CD4-positive, alpha-beta memory T cell (primary cell): ENCODE measurements around the gene SYT1. TPM values are rescaled to one million over a fixed set of nuclear protein-coding genes. Genes with fewer than 3 reads are reported as not detected.

Experiments
- CTCF ChIA-PET: fragments of 350-600 bp; sonication (Branson Sonifier 250); formaldehyde crosslinking; loops from one replicate; lab custom pipeline; 2021; ENCODE audit warnings: inconsistent platforms; ENCODE audit not compliant: partially characterized antibody; lab: Charles Lee
- POLR2A ChIA-PET: fragments of 350-600 bp; sonication (Branson Sonifier 250); formaldehyde crosslinking; loops from one replicate; lab custom pipeline; 2021; ENCODE audit not compliant: partially characterized antibody; lab: Charles Lee
- DNase-seq, 5 donors: peaks; one replicate each; pipeline versions ENCODE4 v3.0.0 to v3.0.0-alpha.2; 2020 to 2022; ENCODE audit warnings: mixed read lengths in 1 of 5
- H3K27ac ChIP-seq: one replicate; pipeline ENCODE4 v1.7.0; 2013; ENCODE audit warnings: low read depth, low read length
- H3K27me3 ChIP-seq: 2 replicates; pipeline ENCODE4 v1.7.0; 2013; ENCODE audit warnings: mild to moderate bottlenecking, low read length, moderate library complexity; ENCODE audit not compliant: insufficient read depth
- H3K36me3 ChIP-seq: 2 replicates; pipeline ENCODE4 v1.7.0; 2013; ENCODE audit warnings: mild to moderate bottlenecking, low read length, moderate library complexity; ENCODE audit not compliant: insufficient read depth
- H3K4me1 ChIP-seq: 2 replicates; pipeline ENCODE4 v1.7.0; 2013; ENCODE audit warnings: mild to moderate bottlenecking, low read length, moderate library complexity; ENCODE audit not compliant: insufficient read depth
- H3K4me3 ChIP-seq, 2 donors: one replicate each; pipeline ENCODE4 v1.7.0; 2013; ENCODE audit warnings: low read length in 2 of 2, mild to moderate bottlenecking in 1 of 2
- H3K9me3 ChIP-seq, 2 donors: one replicate each; pipeline ENCODE4 v1.7.0; 2013; ENCODE audit warnings: low read length in 2 of 2, control low read depth in 1 of 2; ENCODE audit not compliant: control insufficient read depth in 1 of 2
- H3K27ac Mint-ChIP-seq, 7 donors: one replicate each; pipeline ENCODE4 v1.8.0; 2020 to 2021; ENCODE audit warnings: mixed read lengths in 7 of 7, mild to moderate bottlenecking in 6 of 7, inconsistent platforms in 3 of 7, moderate library complexity in 3 of 7
- H3K27me3 Mint-ChIP-seq, 2 donors: one replicate each; pipeline ENCODE4 v1.8.0; 2020 to 2021; ENCODE audit warnings: mixed read lengths in 2 of 2
- H3K36me3 Mint-ChIP-seq, 2 donors: one replicate each; pipeline ENCODE4 v1.8.0; 2020 to 2021; ENCODE audit warnings: mixed read lengths in 2 of 2, inconsistent platforms in 1 of 2, mild to moderate bottlenecking in 1 of 2
- H3K4me1 Mint-ChIP-seq, 4 donors: one replicate each; pipeline ENCODE4 v1.8.0; 2020 to 2021; ENCODE audit warnings: mixed read lengths in 4 of 4, mild to moderate bottlenecking in 1 of 4
- H3K4me3 Mint-ChIP-seq, 8 donors: one replicate each; pipeline ENCODE4 v1.8.0; 2020 to 2021; ENCODE audit warnings: mixed read lengths in 8 of 8, mild to moderate bottlenecking in 7 of 8, moderate library complexity in 6 of 8, inconsistent platforms in 3 of 8
- H3K9me3 Mint-ChIP-seq, 8 donors: one replicate each; pipeline ENCODE4 v1.8.0; 2020 to 2021; ENCODE audit warnings: mixed read lengths in 8 of 8, mild to moderate bottlenecking in 5 of 8, inconsistent platforms in 3 of 8, moderate library complexity in 1 of 8
- intact Hi-C: fragments of 100-400 bp; cut with micrococcal nuclease; formaldehyde crosslinking; loops from one replicate; pipeline ENCODE4 v1.15.1; 2023
- polyA plus RNA-seq, 2 donors: library from polyadenylated mRNA; unstranded; fragments of 300-500 nt; fragmentation: Illumina TruSeq; gene quantifications; one replicate each; pipeline ENCODE4 v1.2.3, GENCODE V29; 2021
- total RNA-seq, 2 experiments: library from RNA; stranded (reverse); gene quantifications; one replicate each; pipeline ENCODE4 v1.2.3, GENCODE V29; 2021

SYT1 gene
- total and polyA plus RNA-seq, 4 experiments from 2014 or later = not detected

DNA sequence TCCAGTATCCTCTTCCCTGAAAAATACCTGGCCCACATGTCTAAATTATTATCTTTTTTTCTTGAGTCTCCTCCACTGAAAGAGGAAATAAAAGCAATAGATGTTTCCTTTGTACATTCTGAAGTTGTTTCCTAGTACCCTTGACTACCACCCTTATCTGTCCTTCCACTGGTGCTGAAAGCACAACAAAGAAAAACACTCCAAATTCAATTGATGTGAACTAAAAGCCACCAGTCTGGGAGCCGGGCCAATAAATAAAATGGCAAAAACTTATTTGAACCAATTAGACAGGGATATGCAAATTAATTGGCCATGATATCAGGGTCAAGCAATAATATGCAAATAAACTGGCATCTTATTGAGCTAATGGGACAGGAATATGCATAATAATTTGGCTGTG lies 495.7 kb downstream of the SYT1 start:
- intact Hi-C loops = no loop called here
- H3K27me3 ChIP-seq = no peaks in the 10 kb centered on the region
- H3K4me1 Mint-ChIP-seq = no peaks in the 10 kb centered on the region
- no peaks in the 10 kb centered on the region for H3K4me1 ChIP-seq
- ChIA-PET POLR2A (no interaction called here), CTCF (no interaction called here)
- no peak overlapping the region for H3K27ac ChIP-seq
- H3K9me3 ChIP-seq = no peaks in the 10 kb centered on the region
- H3K4me3 ChIP-seq = no peak overlapping the region
- H3K36me3 Mint-ChIP-seq = no peaks in the 10 kb centered on the region
- H3K4me3 Mint-ChIP-seq = no peak overlapping the region
- DNase-seq = no peak
- no peaks in the 10 kb centered on the region for H3K36me3 ChIP-seq
- H3K9me3 Mint-ChIP-seq = peaks cover 0 to 3% (median 0%) of the 10 kb centered on the region in 8 donors
- no peak overlapping the region for H3K27ac Mint-ChIP-seq
- no peaks in the 10 kb centered on the region for H3K27me3 Mint-ChIP-seq

DNA sequence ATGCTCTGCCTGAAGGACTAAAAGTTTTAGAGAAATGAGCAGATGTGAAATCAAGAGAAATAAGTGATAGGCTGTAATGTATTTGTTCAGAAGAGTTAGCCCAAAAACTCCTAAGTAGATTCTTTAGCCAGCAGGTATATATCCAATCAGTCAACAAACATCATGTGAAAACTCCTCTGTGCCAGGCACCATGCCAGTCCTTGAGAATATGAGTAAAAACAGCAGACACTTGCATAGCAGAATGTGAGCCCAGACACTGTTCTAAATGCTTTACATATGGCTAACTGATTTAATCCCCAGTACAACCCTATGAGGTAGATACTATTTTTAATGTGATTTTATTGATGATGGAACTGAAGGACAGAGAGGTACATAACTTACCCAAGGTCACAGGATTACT lies 496.4 kb downstream of the SYT1 start:
- H3K27ac Mint-ChIP-seq = no peak overlapping the region
- no peaks in the 10 kb centered on the region for H3K36me3 ChIP-seq
- no peaks in the 10 kb centered on the region for H3K4me1 ChIP-seq
- no peak overlapping the region for H3K4me3 Mint-ChIP-seq
- CTCF ChIA-PET = interaction anchor here (1.8 kb wide), 1 partner anchor 76 kb away, joined by 3 read pairs; no protein-coding TSS in a partner anchor
- H3K36me3 Mint-ChIP-seq = no peaks in the 10 kb centered on the region
- POLR2A ChIA-PET = no interaction called here
- no peaks in the 10 kb centered on the region for H3K9me3 ChIP-seq
- no peaks in the 10 kb centered on the region for H3K4me1 Mint-ChIP-seq
- H3K9me3 Mint-ChIP-seq = peaks cover 0 to 3% (median 0%) of the 10 kb centered on the region in 8 donors
- intact Hi-C loops = no loop called here
- no peak overlapping the region for H3K4me3 ChIP-seq
- no peaks in the 10 kb centered on the region for H3K27me3 ChIP-seq
- DNase-seq = no peak
- H3K27ac ChIP-seq = no peak overlapping the region
- H3K27me3 Mint-ChIP-seq = no peaks in the 10 kb centered on the region

- Mint-ChIP-seq H3K27ac (no peak overlapping the region), H3K4me3 (no peak overlapping the region), H3K9me3 (peaks cover 0 to 3% (median 0%) of the 10 kb centered on the region in 8 donors), H3K27me3 (no peaks in the 10 kb centered on the region), H3K36me3 (no peaks in the 10 kb centered on the region), H3K4me1 (no peaks in the 10 kb centered on the region)
- no peak for DNase-seq
- Histone ChIP-seq H3K4me1 (no peaks in the 10 kb centered on the region), H3K27me3 (no peaks in the 10 kb centered on the region), H3K9me3 (no peaks in the 10 kb centered on the region), H3K27ac (no peak overlapping the region), H3K4me3 (no peak overlapping the region), H3K36me3 (no peaks in the 10 kb centered on the region)
- ChIA-PET CTCF (no interaction called here), POLR2A (no interaction called here)
- intact Hi-C loops = no loop called here
These were observed 499.6 kb downstream of the SYT1 start for GRCh38 chr12:79364197-79364596.

DNA sequence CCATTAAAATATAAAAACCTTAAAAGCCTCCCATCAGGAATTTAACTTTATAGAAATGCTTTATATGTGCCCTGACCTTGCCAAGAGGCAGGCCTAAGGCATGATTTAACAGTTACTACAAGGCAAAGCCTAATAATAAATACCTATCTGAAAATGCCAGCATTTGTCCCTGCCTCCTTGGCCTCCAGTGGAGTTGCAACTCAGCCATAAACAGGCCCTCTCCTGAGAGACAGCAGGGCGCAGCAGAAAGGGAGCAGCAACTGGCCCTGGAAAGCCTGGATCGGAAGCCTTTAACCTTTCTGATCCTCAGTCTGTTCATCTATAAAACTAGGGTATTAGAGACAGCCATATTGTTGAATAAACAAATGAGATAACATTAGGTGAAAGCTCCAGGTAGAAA lies 501.8 kb downstream of the SYT1 start:
- DNase-seq = no peak
- Histone ChIP-seq H3K27me3 (no peaks in the 10 kb centered on the region), H3K4me3 (no peak overlapping the region), H3K36me3 (no peaks in the 10 kb centered on the region), H3K9me3 (no peaks in the 10 kb centered on the region), H3K27ac (no peak overlapping the region), H3K4me1 (no peaks in the 10 kb centered on the region)
- Mint-ChIP-seq H3K27ac (no peak overlapping the region), H3K9me3 (peaks cover 0 to 4% (median 0%) of the 10 kb centered on the region in 8 donors), H3K36me3 (no peaks in the 10 kb centered on the region), H3K27me3 (no peaks in the 10 kb centered on the region), H3K4me3 (no peak overlapping the region), H3K4me1 (no peaks in the 10 kb centered on the region)
- POLR2A ChIA-PET = no interaction called here
- CTCF ChIA-PET = no interaction called here
- intact Hi-C loops = no loop called here

DNA sequence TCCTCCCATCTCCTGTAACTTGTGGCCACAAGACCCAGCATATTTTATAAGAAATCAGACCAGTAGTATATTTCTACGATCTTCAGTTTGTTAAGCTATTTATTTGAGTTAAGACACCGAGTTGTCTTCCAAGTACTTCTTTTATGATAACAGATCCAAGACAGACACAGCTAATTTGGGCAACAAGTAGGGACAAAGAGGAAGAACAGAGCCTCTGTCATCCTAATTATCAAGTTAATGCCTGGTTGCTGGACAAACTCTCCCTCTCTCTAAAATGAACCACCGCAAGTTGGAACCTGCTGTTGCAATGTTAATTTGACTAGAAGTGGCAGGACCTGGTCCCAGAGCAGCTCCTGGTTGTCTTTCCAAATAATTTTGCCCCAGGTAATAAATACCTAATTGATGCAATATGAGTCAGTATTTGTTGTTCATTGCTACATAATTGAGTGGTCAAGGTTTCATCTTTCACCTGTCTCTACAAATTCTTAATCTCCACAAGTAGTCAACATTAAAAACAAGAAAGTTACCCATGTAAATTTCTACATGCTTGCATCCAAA lies 502.5 kb downstream of the SYT1 start:
- no peak overlapping the region for H3K27ac Mint-ChIP-seq
- Histone ChIP-seq H3K27me3 (no peaks in the 10 kb centered on the region), H3K4me3 (no peak overlapping the region), H3K36me3 (no peaks in the 10 kb centered on the region), H3K27ac (no peak overlapping the region), H3K9me3 (no peaks in the 10 kb centered on the region), H3K4me1 (no peaks in the 10 kb centered on the region)
- H3K4me1 Mint-ChIP-seq = no peaks in the 10 kb centered on the region
- intact Hi-C loops = no loop called here
- H3K27me3 Mint-ChIP-seq = no peaks in the 10 kb centered on the region
- ChIA-PET POLR2A (no interaction called here), CTCF (no interaction called here)
- no peak for DNase-seq
- H3K36me3 Mint-ChIP-seq = no peaks in the 10 kb centered on the region
- H3K9me3 Mint-ChIP-seq = peaks cover 0 to 4% (median 0%) of the 10 kb centered on the region in 8 donors
- H3K4me3 Mint-ChIP-seq = no peak overlapping the region

GRCh38 chr12:79370021-79370420 lies 505.4 kb downstream of the SYT1 start:
- no peaks in the 10 kb centered on the region for H3K27me3 Mint-ChIP-seq
- H3K27ac Mint-ChIP-seq = no peak overlapping the region
- intact Hi-C loops = no loop called here
- H3K4me1 Mint-ChIP-seq = no peaks in the 10 kb centered on the region
- ChIA-PET CTCF (no interaction called here), POLR2A (no interaction called here)
- peaks cover 0 to 4% (median 0%) of the 10 kb centered on the region in 8 donors for H3K9me3 Mint-ChIP-seq
- H3K4me3 Mint-ChIP-seq = no peak overlapping the region
- no peaks in the 10 kb centered on the region for H3K36me3 Mint-ChIP-seq
- no peaks in the 10 kb centered on the region for H3K27me3 ChIP-seq
- H3K36me3 ChIP-seq = no peaks in the 10 kb centered on the region
- H3K9me3 ChIP-seq = no peaks in the 10 kb centered on the region
- no peak for DNase-seq
- no peak overlapping the region for H3K4me3 ChIP-seq
- H3K4me1 ChIP-seq = no peaks in the 10 kb centered on the region
- H3K27ac ChIP-seq = no peak overlapping the region

GRCh38 chr12:79371226-79371625 lies 506.7 kb downstream of the SYT1 start:
- Histone ChIP-seq H3K4me1 (no peaks in the 10 kb centered on the region), H3K27ac (no peak overlapping the region), H3K27me3 (no peaks in the 10 kb centered on the region), H3K36me3 (no peaks in the 10 kb centered on the region), H3K9me3 (no peaks in the 10 kb centered on the region), H3K4me3 (no peak overlapping the region)
- CTCF ChIA-PET = no interaction called here
- Mint-ChIP-seq H3K4me1 (no peaks in the 10 kb centered on the region), H3K36me3 (no peaks in the 10 kb centered on the region), H3K9me3 (peaks cover 0 to 4% (median 0%) of the 10 kb centered on the region in 8 donors), H3K27ac (no peak overlapping the region), H3K4me3 (no peak overlapping the region), H3K27me3 (no peaks in the 10 kb centered on the region)
- DNase-seq = no peak
- POLR2A ChIA-PET = no interaction called here
- intact Hi-C loops = no loop called here
